Sigmoid colon (tissue), 4 donors: ENCODE measurements around the gene LNX2.

Source experiments
- POLR2AphosphoS5 ChIP-seq, 4 donors: sonication (generic); formaldehyde crosslinking; IDR thresholded peaks; one replicate each; pipeline ENCODE4 v1.6.1; 2017; ENCODE audit warnings: antibody characterized with exemption in 4 of 4
- TF ChIP-seq, protein P1 (sequence below), 4 experiments: fragments of 450-650 bp in 3 of 4; fragments of 200-600 bp in 1 of 4; IDR thresholded peaks; one replicate each; pipeline ENCODE4 v1.5.1; 2016 to 2019; ENCODE audit warnings: antibody characterized with exemption in 4 of 4, mild to moderate bottlenecking in 3 of 4, moderate library complexity in 2 of 4

GRCh38 chr13:27588405-27588804, 31.9 kb downstream of the LNX2 start:
- TF ChIP-seq, protein P1, sequence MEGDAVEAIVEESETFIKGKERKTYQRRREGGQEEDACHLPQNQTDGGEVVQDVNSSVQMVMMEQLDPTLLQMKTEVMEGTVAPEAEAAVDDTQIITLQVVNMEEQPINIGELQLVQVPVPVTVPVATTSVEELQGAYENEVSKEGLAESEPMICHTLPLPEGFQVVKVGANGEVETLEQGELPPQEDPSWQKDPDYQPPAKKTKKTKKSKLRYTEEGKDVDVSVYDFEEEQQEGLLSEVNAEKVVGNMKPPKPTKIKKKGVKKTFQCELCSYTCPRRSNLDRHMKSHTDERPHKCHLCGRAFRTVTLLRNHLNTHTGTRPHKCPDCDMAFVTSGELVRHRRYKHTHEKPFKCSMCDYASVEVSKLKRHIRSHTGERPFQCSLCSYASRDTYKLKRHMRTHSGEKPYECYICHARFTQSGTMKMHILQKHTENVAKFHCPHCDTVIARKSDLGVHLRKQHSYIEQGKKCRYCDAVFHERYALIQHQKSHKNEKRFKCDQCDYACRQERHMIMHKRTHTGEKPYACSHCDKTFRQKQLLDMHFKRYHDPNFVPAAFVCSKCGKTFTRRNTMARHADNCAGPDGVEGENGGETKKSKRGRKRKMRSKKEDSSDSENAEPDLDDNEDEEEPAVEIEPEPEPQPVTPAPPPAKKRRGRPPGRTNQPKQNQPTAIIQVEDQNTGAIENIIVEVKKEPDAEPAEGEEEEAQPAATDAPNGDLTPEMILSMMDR (IDR thresholded peaks at IDR 0.05) = no peak
- TF ChIP-seq POLR2AphosphoS5 (IDR thresholded peaks at IDR 0.05) = no peak
